ENCODE data around the gene WWP2.

Gene WWP2

GRCh38 chr16:69927056-69927757 lies 165.1 kb downstream of the WWP2 start:
- no peaks in the 10 kb centered on the region for H3K27me3 ChIP-seq (ENCODE audit: insufficient read depth, low read length)
- H2AFZ ChIP-seq (ENCODE audit: low read length, unreplicated experiment) = no peak overlapping the region
- H3K79me2 ChIP-seq (ENCODE audit: control insufficient read depth, insufficient read depth, low read length, unreplicated experiment) = no peaks in the 10 kb centered on the region
- no peak overlapping the region for H3K4me3 ChIP-seq (ENCODE audit: low read depth, low read length)
- peaks cover 23% of the 10 kb centered on the region for H3K4me1 ChIP-seq (ENCODE audit: control insufficient read depth, insufficient read depth, low read length, unreplicated experiment)
- peaks cover 5% of the 10 kb centered on the region; the same call in 1 of the 2 replicates for H3K36me3 ChIP-seq (ENCODE audit: insufficient read depth, low read length)
- H3K27ac ChIP-seq (ENCODE audit: low read depth, low read length) = no peak overlapping the region

- Histone ChIP-seq H3K79me2 (ENCODE audit: control insufficient read depth, insufficient read depth, low read length, unreplicated experiment) (no peaks in the 10 kb centered on the region), H3K27ac (ENCODE audit: low read depth, low read length) (no peak overlapping the region), H3K4me3 (ENCODE audit: low read depth, low read length) (no peak overlapping the region), H2AFZ (ENCODE audit: low read length, unreplicated experiment) (no peak overlapping the region), H3K36me3 (ENCODE audit: insufficient read depth, low read length) (peaks cover 5% of the 10 kb centered on the region; the same call in 1 of the 2 replicates), H3K27me3 (ENCODE audit: insufficient read depth, low read length) (no peaks in the 10 kb centered on the region), H3K4me1 (ENCODE audit: control insufficient read depth, insufficient read depth, low read length, unreplicated experiment) (peaks cover 23% of the 10 kb centered on the region)
Measured at GRCh38 chr16:69928856-69929400, 166.8 kb downstream of the WWP2 start.

DNA sequence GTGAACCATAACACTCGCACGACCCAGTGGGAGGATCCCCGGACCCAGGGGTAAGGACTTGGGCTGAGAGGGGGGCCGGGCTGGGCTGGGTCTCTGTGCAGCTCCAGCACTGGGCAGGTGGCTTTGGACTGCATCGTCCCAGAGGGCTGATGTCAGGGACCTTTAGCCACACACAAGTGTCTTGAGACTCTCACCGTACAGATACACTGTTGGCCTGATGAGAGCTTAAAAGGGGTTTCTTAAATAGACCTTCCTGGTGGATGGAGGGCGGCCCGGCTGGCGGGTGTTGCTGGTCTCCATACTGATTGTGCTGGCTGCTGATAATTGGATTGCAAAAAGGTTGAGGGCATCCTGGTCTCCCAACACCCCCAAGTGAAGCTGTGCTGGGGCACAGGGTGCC lies 167.3 kb downstream of the WWP2 start:
- Histone ChIP-seq H3K4me1 (ENCODE audit: control insufficient read depth, insufficient read depth, low read length, unreplicated experiment) (peaks cover 23% of the 10 kb centered on the region), H2AFZ (ENCODE audit: low read length, unreplicated experiment) (no peak overlapping the region), H3K4me3 (ENCODE audit: low read depth, low read length) (no peak overlapping the region), H3K79me2 (ENCODE audit: control insufficient read depth, insufficient read depth, low read length, unreplicated experiment) (no peaks in the 10 kb centered on the region), H3K27me3 (ENCODE audit: insufficient read depth, low read length) (no peaks in the 10 kb centered on the region), H3K36me3 (ENCODE audit: insufficient read depth, low read length) (peaks cover 5% of the 10 kb centered on the region; the same call in 1 of the 2 replicates), H3K27ac (ENCODE audit: low read depth, low read length) (no peak overlapping the region)

DNA sequence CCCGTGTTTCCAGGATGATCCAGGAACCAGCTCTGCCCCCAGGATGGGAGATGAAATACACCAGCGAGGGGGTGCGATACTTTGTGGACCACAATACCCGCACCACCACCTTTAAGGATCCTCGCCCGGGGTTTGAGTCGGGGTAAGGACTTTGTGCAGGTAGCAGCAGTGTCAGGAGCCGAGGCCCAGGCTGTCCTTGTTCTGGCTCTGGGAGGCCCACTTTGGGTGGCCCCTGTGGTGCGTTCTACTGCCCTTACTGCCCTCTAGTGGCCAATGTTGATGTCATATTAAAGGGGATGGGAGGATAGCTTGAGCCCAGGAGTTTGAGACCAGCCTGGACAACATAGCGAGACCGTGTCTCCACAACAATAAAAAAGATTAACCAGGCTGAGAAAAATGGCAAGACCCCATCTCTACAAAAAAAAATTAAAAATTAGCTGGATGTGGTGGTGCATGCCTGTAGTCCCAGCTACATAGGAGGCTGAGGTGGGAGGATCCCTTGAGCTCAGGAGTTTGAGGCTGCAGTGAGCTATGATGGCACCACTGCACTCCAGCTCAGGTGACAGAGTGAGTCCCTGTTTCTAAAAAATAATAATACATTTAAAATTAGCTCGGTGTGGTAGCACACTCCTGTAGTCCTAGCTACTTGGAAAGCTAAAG lies 168.1 kb downstream of the WWP2 start:
- H3K27ac ChIP-seq (ENCODE audit: low read depth, low read length) = no peak overlapping the region
- no peak overlapping the region for H2AFZ ChIP-seq (ENCODE audit: low read length, unreplicated experiment)
- peaks cover 17% of the 10 kb centered on the region for H3K4me1 ChIP-seq (ENCODE audit: control insufficient read depth, insufficient read depth, low read length, unreplicated experiment)
- H3K4me3 ChIP-seq (ENCODE audit: low read depth, low read length) = no peak overlapping the region
- H3K36me3 ChIP-seq (ENCODE audit: insufficient read depth, low read length) = peaks cover 5% of the 10 kb centered on the region; the same call in 1 of the 2 replicates
- H3K79me2 ChIP-seq (ENCODE audit: control insufficient read depth, insufficient read depth, low read length, unreplicated experiment) = no peaks in the 10 kb centered on the region
- no peaks in the 10 kb centered on the region for H3K27me3 ChIP-seq (ENCODE audit: insufficient read depth, low read length)

DNA sequence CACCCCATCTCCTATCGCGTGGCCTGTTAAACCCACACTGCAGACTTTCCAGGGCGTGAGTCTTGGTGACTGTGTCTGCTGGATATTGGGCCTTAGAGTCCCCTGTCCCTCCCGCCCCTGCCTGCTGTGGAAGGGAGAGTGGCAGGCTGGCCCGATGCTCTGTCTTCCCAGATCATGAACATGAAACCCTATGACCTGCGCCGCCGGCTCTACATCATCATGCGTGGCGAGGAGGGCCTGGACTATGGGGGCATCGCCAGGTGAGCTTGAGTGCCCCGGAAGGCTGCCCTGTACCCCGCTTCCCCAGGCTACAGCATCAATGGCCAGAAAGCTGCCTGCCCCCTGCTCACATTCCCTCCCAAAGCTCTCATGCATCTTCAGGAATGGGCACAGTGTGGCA lies 169.5 kb downstream of the WWP2 start:
- Histone ChIP-seq H3K27me3 (ENCODE audit: insufficient read depth, low read length) (no peaks in the 10 kb centered on the region), H3K79me2 (ENCODE audit: control insufficient read depth, insufficient read depth, low read length, unreplicated experiment) (no peaks in the 10 kb centered on the region), H2AFZ (ENCODE audit: low read length, unreplicated experiment) (no peak overlapping the region), H3K4me3 (ENCODE audit: low read depth, low read length) (no peak overlapping the region), H3K36me3 (ENCODE audit: insufficient read depth, low read length) (peaks cover 5% of the 10 kb centered on the region; the same call in 1 of the 2 replicates), H3K27ac (ENCODE audit: low read depth, low read length) (no peak overlapping the region), H3K4me1 (ENCODE audit: control insufficient read depth, insufficient read depth, low read length, unreplicated experiment) (peaks cover 7% of the 10 kb centered on the region)

DNA sequence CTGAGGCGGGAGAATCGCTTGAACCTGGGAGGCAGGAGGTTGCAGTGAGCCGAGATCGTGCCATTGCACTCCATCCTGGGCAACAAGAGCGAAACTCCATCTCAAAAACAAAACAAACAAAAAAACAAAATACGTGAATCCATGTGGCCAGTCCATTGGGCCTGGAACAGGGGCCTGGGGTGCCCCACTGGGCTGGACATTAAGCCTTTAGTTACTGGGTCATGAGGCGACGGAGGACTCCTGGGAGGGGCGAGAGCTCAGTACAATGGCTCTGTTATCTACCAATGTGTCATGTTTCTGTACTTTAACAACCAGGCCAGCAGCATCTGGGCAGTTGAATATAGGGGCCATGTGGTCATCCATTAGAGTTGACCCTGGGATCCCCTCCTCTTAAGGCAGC lies 170.1 kb downstream of the WWP2 start:
- Histone ChIP-seq H3K27me3 (ENCODE audit: insufficient read depth, low read length) (no peaks in the 10 kb centered on the region), H3K4me3 (ENCODE audit: low read depth, low read length) (no peak overlapping the region), H2AFZ (ENCODE audit: low read length, unreplicated experiment) (no peak overlapping the region), H3K27ac (ENCODE audit: low read depth, low read length) (no peak overlapping the region), H3K79me2 (ENCODE audit: control insufficient read depth, insufficient read depth, low read length, unreplicated experiment) (no peaks in the 10 kb centered on the region), H3K36me3 (ENCODE audit: insufficient read depth, low read length) (peaks cover 5% of the 10 kb centered on the region; the same call in 1 of the 2 replicates), H3K4me1 (ENCODE audit: control insufficient read depth, insufficient read depth, low read length, unreplicated experiment) (peaks cover 3% of the 10 kb centered on the region)

- H2AFZ ChIP-seq (ENCODE audit: low read length, unreplicated experiment) = no peak overlapping the region
- no peaks in the 10 kb centered on the region for H3K4me1 ChIP-seq (ENCODE audit: control insufficient read depth, insufficient read depth, low read length, unreplicated experiment)
- no peaks in the 10 kb centered on the region for H3K79me2 ChIP-seq (ENCODE audit: control insufficient read depth, insufficient read depth, low read length, unreplicated experiment)
- H3K27me3 ChIP-seq (ENCODE audit: insufficient read depth, low read length) = no peaks in the 10 kb centered on the region
- H3K36me3 ChIP-seq (ENCODE audit: insufficient read depth, low read length) = peaks cover 5% of the 10 kb centered on the region; the same call in 1 of the 2 replicates
- H3K27ac ChIP-seq (ENCODE audit: low read depth, low read length) = no peak overlapping the region
- no peak overlapping the region for H3K4me3 ChIP-seq (ENCODE audit: low read depth, low read length)
Measured at GRCh38 chr16:69932691-69933392, 170.7 kb downstream of the WWP2 start.

GRCh38 chr16:69934044-69934443 lies 171.9 kb downstream of the WWP2 start:
- no peak overlapping the region for H3K27ac ChIP-seq (ENCODE audit: low read depth, low read length)
- no peaks in the 10 kb centered on the region for H3K4me1 ChIP-seq (ENCODE audit: control insufficient read depth, insufficient read depth, low read length, unreplicated experiment)
- no peak overlapping the region for H3K4me3 ChIP-seq (ENCODE audit: low read depth, low read length)
- H2AFZ ChIP-seq (ENCODE audit: low read length, unreplicated experiment) = no peak overlapping the region
- H3K36me3 ChIP-seq (ENCODE audit: insufficient read depth, low read length) = peaks cover 5% of the 10 kb centered on the region; the same call in 1 of the 2 replicates
- no peaks in the 10 kb centered on the region for H3K27me3 ChIP-seq (ENCODE audit: insufficient read depth, low read length)
- no peaks in the 10 kb centered on the region for H3K79me2 ChIP-seq (ENCODE audit: control insufficient read depth, insufficient read depth, low read length, unreplicated experiment)

GRCh38 chr16:69934751-69935150 lies 172.6 kb downstream of the WWP2 start:
- H3K36me3 ChIP-seq (ENCODE audit: insufficient read depth, low read length) = peaks cover 5% of the 10 kb centered on the region; the same call in 1 of the 2 replicates

DNA sequence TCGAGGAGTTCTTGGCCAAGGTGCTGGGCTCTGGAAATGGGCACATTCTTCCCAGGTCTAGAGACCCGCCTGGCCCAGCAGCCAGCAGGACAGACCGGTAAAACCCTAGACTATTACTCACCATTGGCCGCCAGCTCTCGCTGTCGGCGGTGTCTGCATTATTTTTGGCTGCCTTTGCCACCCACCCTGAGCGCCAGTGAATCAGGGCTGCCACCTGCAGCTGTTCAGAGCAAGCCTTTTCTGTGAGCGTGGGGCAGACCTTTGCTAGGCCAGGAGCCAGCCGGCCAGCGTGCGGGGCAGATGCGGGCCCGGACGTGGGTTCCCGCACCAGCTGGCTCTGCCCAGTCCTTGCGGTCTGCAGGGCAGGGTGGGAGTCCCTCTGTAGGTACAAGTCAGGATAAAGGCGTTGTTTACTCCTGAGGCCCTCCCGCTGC lies 173.2 kb downstream of the WWP2 start:
- H2AFZ ChIP-seq (ENCODE audit: low read length, unreplicated experiment) = no peak overlapping the region
- H3K4me1 ChIP-seq (ENCODE audit: control insufficient read depth, insufficient read depth, low read length, unreplicated experiment) = no peaks in the 10 kb centered on the region
- no peaks in the 10 kb centered on the region for H3K27me3 ChIP-seq (ENCODE audit: insufficient read depth, low read length)
- no peaks in the 10 kb centered on the region for H3K79me2 ChIP-seq (ENCODE audit: control insufficient read depth, insufficient read depth, low read length, unreplicated experiment)
- peaks cover 2% of the 10 kb centered on the region; the same call in 1 of the 2 replicates for H3K36me3 ChIP-seq (ENCODE audit: insufficient read depth, low read length)
- no peak overlapping the region for H3K4me3 ChIP-seq (ENCODE audit: low read depth, low read length)
- H3K27ac ChIP-seq (ENCODE audit: low read depth, low read length) = no peak overlapping the region

More at GRCh38 chr16:69934751-69935150, 172.6 kb downstream of the WWP2 start:
- Histone ChIP-seq H3K27me3 (ENCODE audit: insufficient read depth, low read length) (no peaks in the 10 kb centered on the region), H3K27ac (ENCODE audit: low read depth, low read length) (no peak overlapping the region), H3K4me3 (ENCODE audit: low read depth, low read length) (no peak overlapping the region), H3K79me2 (ENCODE audit: control insufficient read depth, insufficient read depth, low read length, unreplicated experiment) (no peaks in the 10 kb centered on the region), H2AFZ (ENCODE audit: low read length, unreplicated experiment) (no peak overlapping the region), H3K4me1 (ENCODE audit: control insufficient read depth, insufficient read depth, low read length, unreplicated experiment) (no peaks in the 10 kb centered on the region)
